ENCODE measurements around the gene TSN.

The TSN gene

DNA sequence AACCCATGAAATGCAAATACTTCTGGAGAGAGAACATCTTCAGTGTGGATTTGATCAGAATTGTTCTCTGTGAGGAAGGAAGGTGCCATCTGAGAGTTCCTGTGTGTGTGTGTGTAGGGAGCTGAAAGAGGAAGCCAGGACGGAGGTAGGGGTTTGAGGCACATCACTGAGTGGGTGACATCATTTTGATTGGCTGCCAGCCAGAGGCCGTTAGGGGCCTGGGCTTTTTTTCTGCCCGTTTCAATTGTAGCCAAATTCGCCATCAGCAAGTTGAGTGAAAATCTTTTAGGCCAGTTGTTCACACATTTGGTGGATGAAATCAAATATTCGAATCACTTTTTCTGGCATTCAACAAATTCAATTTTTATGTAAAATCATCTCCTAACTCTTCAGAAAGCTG lies 48.9 kb downstream of the TSN start (continued):
- TF ChIP-seq, protein P1, sequence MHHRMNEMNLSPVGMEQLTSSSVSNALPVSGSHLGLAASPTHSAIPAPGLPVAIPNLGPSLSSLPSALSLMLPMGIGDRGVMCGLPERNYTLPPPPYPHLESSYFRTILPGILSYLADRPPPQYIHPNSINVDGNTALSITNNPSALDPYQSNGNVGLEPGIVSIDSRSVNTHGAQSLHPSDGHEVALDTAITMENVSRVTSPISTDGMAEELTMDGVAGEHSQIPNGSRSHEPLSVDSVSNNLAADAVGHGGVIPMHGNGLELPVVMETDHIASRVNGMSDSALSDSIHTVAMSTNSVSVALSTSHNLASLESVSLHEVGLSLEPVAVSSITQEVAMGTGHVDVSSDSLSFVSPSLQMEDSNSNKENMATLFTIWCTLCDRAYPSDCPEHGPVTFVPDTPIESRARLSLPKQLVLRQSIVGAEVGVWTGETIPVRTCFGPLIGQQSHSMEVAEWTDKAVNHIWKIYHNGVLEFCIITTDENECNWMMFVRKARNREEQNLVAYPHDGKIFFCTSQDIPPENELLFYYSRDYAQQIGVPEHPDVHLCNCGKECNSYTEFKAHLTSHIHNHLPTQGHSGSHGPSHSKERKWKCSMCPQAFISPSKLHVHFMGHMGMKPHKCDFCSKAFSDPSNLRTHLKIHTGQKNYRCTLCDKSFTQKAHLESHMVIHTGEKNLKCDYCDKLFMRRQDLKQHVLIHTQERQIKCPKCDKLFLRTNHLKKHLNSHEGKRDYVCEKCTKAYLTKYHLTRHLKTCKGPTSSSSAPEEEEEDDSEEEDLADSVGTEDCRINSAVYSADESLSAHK (tag by site-specific recombination; IDR thresholded peaks at IDR 0.05), result peak; percentile 75
- TF ChIP-seq, protein P2, sequence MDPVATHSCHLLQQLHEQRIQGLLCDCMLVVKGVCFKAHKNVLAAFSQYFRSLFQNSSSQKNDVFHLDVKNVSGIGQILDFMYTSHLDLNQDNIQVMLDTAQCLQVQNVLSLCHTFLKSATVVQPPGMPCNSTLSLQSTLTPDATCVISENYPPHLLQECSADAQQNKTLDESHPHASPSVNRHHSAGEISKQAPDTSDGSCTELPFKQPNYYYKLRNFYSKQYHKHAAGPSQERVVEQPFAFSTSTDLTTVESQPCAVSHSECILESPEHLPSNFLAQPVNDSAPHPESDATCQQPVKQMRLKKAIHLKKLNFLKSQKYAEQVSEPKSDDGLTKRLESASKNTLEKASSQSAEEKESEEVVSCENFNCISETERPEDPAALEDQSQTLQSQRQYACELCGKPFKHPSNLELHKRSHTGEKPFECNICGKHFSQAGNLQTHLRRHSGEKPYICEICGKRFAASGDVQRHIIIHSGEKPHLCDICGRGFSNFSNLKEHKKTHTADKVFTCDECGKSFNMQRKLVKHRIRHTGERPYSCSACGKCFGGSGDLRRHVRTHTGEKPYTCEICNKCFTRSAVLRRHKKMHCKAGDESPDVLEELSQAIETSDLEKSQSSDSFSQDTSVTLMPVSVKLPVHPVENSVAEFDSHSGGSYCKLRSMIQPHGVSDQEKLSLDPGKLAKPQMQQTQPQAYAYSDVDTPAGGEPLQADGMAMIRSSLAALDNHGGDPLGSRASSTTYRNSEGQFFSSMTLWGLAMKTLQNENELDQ (tag by site-specific recombination; IDR thresholded peaks at IDR 0.05; ENCODE audit: low read depth), result no peak
- TF ChIP-seq, protein P3, sequence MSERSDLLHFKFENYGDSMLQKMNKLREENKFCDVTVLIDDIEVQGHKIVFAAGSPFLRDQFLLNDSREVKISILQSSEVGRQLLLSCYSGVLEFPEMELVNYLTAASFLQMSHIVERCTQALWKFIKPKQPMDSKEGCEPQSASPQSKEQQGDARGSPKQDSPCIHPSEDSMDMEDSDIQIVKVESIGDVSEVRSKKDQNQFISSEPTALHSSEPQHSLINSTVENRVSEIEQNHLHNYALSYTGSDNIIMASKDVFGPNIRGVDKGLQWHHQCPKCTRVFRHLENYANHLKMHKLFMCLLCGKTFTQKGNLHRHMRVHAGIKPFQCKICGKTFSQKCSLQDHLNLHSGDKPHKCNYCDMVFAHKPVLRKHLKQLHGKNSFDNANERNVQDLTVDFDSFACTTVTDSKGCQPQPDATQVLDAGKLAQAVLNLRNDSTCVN (tag by site-specific recombination; optimal IDR thresholded peaks at IDR 0.05), result no peak
- TF ChIP-seq, protein P4, sequence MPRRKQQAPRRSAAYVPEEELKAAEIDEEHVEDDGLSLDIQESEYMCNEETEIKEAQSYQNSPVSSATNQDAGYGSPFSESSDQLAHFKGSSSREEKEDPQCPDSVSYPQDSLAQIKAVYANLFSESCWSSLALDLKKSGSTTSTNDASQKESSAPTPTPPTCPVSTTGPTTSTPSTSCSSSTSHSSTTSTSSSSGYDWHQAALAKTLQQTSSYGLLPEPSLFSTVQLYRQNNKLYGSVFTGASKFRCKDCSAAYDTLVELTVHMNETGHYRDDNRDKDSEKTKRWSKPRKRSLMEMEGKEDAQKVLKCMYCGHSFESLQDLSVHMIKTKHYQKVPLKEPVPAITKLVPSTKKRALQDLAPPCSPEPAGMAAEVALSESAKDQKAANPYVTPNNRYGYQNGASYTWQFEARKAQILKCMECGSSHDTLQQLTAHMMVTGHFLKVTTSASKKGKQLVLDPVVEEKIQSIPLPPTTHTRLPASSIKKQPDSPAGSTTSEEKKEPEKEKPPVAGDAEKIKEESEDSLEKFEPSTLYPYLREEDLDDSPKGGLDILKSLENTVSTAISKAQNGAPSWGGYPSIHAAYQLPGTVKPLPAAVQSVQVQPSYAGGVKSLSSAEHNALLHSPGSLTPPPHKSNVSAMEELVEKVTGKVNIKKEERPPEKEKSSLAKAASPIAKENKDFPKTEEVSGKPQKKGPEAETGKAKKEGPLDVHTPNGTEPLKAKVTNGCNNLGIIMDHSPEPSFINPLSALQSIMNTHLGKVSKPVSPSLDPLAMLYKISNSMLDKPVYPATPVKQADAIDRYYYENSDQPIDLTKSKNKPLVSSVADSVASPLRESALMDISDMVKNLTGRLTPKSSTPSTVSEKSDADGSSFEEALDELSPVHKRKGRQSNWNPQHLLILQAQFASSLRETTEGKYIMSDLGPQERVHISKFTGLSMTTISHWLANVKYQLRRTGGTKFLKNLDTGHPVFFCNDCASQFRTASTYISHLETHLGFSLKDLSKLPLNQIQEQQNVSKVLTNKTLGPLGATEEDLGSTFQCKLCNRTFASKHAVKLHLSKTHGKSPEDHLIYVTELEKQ (tag by site-specific recombination; IDR thresholded peaks at IDR 0.05; ENCODE audit: borderline replicate concordance), result 0 out of 2 replicates have a peak, but pooled peaks have one; percentile 25
- TF ChIP-seq, protein P5, sequence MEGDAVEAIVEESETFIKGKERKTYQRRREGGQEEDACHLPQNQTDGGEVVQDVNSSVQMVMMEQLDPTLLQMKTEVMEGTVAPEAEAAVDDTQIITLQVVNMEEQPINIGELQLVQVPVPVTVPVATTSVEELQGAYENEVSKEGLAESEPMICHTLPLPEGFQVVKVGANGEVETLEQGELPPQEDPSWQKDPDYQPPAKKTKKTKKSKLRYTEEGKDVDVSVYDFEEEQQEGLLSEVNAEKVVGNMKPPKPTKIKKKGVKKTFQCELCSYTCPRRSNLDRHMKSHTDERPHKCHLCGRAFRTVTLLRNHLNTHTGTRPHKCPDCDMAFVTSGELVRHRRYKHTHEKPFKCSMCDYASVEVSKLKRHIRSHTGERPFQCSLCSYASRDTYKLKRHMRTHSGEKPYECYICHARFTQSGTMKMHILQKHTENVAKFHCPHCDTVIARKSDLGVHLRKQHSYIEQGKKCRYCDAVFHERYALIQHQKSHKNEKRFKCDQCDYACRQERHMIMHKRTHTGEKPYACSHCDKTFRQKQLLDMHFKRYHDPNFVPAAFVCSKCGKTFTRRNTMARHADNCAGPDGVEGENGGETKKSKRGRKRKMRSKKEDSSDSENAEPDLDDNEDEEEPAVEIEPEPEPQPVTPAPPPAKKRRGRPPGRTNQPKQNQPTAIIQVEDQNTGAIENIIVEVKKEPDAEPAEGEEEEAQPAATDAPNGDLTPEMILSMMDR (tag by site-specific recombination; IDR thresholded peaks at IDR 0.05), result no peak
- TF ChIP-seq, protein P6, sequence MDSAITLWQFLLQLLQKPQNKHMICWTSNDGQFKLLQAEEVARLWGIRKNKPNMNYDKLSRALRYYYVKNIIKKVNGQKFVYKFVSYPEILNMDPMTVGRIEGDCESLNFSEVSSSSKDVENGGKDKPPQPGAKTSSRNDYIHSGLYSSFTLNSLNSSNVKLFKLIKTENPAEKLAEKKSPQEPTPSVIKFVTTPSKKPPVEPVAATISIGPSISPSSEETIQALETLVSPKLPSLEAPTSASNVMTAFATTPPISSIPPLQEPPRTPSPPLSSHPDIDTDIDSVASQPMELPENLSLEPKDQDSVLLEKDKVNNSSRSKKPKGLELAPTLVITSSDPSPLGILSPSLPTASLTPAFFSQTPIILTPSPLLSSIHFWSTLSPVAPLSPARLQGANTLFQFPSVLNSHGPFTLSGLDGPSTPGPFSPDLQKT (IDR thresholded peaks at IDR 0.05; ENCODE audit: borderline replicate concordance, low read depth, low read length), result no peak
- TF ChIP-seq OSR2 (tag by site-specific recombination; IDR thresholded peaks at IDR 0.05) (0 out of 2 replicates have a peak, but pooled peaks have one; percentile 11), ZNF423 (tag by site-specific recombination; IDR thresholded peaks at IDR 0.05) (no peak), GFI1B (tag by site-specific recombination; IDR thresholded peaks at IDR 0.05) (no peak), HOXD13 (CRISPR knock-in tag; IDR thresholded peaks at IDR 0.05; ENCODE audit: borderline replicate concordance) (no peak), ZNF549 (tag by site-specific recombination; IDR thresholded peaks at IDR 0.05) (no peak), ZBTB7A (tag by site-specific recombination; IDR thresholded peaks at IDR 0.05; ENCODE audit: low read depth) (no peak), ZNF211 (tag by site-specific recombination; IDR thresholded peaks at IDR 0.05; ENCODE audit: low read depth) (no peak), ZNF843 (tag by site-specific recombination; IDR thresholded peaks at IDR 0.05) (no peak), ZNF792 (tag by site-specific recombination; IDR thresholded peaks at IDR 0.05) (no peak), ZNF473 (tag by site-specific recombination; IDR thresholded peaks at IDR 0.05) (no peak), ZFP41 (tag by site-specific recombination; IDR thresholded peaks at IDR 0.05; ENCODE audit: borderline replicate concordance) (no peak)
- TF ChIP-seq, protein P7, sequence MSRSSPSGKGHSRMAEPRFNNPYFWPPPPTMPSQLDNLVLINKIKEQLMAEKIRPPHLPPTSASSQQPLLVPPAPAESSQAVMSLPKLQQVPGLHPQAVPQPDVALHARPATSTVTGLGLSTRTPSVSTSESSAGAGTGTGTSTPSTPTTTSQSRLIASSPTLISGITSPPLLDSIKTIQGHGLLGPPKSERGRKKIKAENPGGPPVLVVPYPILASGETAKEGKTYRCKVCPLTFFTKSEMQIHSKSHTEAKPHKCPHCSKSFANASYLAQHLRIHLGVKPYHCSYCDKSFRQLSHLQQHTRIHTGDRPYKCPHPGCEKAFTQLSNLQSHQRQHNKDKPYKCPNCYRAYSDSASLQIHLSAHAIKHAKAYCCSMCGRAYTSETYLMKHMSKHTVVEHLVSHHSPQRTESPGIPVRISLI (tag by site-specific recombination; IDR thresholded peaks at IDR 0.05), result peak; percentile 89; the same call in 1 of the 2 replicates
- TF ChIP-seq, protein P8, sequence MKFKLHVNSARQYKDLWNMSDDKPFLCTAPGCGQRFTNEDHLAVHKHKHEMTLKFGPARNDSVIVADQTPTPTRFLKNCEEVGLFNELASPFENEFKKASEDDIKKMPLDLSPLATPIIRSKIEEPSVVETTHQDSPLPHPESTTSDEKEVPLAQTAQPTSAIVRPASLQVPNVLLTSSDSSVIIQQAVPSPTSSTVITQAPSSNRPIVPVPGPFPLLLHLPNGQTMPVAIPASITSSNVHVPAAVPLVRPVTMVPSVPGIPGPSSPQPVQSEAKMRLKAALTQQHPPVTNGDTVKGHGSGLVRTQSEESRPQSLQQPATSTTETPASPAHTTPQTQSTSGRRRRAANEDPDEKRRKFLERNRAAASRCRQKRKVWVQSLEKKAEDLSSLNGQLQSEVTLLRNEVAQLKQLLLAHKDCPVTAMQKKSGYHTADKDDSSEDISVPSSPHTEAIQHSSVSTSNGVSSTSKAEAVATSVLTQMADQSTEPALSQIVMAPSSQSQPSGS (tag by site-specific recombination; IDR thresholded peaks at IDR 0.05; ENCODE audit: low read depth), result peak; percentile 88
- TF ChIP-seq, protein P9, sequence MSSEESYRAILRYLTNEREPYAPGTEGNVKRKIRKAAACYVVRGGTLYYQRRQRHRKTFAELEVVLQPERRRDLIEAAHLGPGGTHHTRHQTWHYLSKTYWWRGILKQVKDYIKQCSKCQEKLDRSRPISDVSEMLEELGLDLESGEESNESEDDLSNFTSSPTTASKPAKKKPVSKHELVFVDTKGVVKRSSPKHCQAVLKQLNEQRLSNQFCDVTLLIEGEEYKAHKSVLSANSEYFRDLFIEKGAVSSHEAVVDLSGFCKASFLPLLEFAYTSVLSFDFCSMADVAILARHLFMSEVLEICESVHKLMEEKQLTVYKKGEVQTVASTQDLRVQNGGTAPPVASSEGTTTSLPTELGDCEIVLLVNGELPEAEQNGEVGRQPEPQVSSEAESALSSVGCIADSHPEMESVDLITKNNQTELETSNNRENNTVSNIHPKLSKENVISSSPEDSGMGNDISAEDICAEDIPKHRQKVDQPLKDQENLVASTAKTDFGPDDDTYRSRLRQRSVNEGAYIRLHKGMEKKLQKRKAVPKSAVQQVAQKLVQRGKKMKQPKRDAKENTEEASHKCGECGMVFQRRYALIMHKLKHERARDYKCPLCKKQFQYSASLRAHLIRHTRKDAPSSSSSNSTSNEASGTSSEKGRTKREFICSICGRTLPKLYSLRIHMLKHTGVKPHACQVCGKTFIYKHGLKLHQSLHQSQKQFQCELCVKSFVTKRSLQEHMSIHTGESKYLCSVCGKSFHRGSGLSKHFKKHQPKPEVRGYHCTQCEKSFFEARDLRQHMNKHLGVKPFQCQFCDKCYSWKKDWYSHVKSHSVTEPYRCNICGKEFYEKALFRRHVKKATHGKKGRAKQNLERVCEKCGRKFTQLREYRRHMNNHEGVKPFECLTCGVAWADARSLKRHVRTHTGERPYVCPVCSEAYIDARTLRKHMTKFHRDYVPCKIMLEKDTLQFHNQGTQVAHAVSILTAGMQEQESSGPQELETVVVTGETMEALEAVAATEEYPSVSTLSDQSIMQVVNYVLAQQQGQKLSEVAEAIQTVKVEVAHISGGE (tag by site-specific recombination; conservative IDR thresholded peaks at IDR 0.05; ENCODE audit: low read depth), result peak; percentile 45; the same call in 1 of the 2 replicates

All from HEK293 (cell line).